NOMO-1 treated with DMSO at 0.1 percent for 48 hours (cell line): ENCODE results near the gene FKBP5.

Experiments
- DNase-seq: peaks from one replicate; lab custom pipeline; 2025; ENCODE audit not compliant: unreplicated experiment; lab: John Stamatoyannopoulos, UW

Gene FKBP5

GRCh38 chr6:35665573-35665972, 23.1 kb downstream of the FKBP5 start:
- DNase-seq: no peak

- no peak for DNase-seq
Observed at GRCh38 chr6:35664945-35665344, 23.8 kb downstream of the FKBP5 start.

GRCh38 chr6:35663447-35664235, 25.1 kb downstream of the FKBP5 start:
- DNase-seq: no peak

- DNase-seq: no peak
Observed at GRCh38 chr6:35662999-35663398, 25.7 kb downstream of the FKBP5 start.

DNA sequence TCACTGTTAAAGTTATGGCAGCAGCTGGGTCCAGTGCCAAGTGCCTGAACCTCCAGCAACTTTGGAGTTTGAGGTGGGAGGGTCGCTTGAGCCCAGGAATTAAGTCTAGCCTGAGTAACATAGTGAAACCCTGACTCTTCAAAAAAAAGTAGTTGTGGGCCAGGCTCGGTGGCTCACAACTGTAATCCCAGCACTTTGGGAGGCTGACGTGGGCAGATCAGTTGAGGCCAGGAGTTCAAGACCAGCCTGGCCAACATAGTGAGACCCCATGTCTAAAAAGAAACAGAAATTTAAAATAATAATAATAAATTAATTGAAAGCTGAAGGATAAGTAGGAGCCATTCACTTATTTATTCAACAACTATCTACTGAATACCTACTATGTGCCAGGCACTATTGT, 33.8 kb downstream of the FKBP5 start:
- no peak for DNase-seq

GRCh38 chr6:35651244-35651643, 37.5 kb downstream of the FKBP5 start:
- DNase-seq: no peak

DNA sequence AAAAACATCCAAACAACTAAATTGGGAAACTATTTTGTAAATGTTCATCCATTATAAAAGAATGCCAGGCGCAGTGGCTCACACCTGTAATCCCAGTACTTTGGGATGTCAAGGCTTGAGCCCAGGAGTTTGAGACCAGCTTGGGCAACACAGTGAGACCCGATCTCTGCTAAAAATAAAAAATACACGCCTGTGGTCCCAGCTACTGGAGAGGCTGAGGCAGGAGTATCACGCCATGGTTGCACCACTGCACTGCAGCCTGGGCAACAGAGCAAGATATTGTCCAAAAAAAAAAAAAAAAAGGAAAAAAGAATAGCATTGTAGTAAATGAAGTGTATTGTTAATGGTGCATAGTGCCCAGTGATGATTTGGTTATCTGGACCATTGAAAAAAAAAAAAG, 38.7 kb downstream of the FKBP5 start:
- no peak for DNase-seq

- no peak for DNase-seq
Observed at GRCh38 chr6:35648203-35648602, 40.5 kb downstream of the FKBP5 start.

DNA sequence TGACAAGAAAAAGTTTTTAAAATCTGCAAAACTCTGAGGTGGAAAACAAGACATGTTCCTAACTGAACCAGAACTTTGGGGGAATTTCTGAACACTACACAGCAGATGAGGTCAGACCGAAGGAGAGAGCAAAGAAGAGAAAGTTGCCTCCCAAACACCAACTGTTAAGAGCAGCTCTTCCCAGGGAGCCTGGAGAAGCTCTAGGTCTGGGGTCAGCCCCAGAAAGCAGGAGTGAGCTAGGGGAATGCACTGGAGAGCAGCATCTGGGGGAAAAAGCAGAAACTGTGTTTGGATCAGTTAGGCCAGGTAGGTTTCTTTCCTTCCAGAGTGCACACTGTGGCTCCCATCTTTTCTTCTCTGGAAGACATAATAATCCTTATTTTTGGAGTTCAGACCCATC, 41.3 kb downstream of the FKBP5 start:
- no peak for DNase-seq

DNA sequence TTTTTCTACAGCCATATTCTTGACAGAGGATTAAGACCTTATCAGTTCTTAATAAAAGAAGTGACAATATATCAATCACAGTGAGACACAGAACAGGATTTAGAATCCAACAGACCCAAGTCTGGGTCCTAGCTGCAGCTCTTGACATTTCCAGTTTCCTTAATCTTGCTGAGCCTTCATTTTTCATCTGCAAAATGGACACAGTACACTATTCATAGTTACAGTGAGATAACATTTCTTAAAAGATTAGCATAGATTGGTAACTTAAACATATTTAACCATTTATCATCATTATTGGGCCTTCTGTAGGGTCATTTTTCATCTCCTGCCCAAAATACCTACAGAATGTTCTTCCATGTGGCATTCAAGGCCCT, 45.6 kb downstream of the FKBP5 start:
- DNase-seq: no peak

GRCh38 chr6:35642471-35643161, 46.1 kb downstream of the FKBP5 start:
- DNase-seq: no peak

DNA sequence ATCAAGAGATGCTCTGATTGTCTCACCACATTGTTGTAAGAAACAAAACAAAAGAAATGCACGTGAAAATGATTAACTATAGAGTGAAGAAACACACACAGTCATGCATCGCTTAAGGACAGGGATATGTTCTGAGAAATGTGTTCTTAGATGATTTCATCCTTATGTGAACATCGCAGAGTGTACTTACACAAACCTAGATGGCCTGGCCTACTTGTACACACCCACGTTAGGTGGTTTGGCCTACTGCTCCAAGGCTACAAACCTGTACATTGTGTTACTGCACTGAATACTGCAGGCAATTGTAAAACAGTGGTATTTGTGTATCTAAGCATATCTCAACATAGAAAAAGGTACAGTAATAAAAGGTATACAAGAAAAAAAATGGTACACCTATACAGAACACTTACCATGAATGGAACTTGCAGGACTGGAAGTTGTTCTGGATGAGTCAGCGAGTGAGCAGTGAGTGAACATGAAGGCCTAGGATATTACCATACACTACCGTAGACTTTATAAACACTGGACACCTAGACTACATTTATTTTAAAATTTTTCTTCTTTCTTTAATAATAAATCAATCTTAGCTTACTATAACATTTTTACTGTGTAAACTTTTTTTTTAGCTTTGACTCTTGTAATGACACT, 48.6 kb downstream of the FKBP5 start:
- no peak for DNase-seq

DNA sequence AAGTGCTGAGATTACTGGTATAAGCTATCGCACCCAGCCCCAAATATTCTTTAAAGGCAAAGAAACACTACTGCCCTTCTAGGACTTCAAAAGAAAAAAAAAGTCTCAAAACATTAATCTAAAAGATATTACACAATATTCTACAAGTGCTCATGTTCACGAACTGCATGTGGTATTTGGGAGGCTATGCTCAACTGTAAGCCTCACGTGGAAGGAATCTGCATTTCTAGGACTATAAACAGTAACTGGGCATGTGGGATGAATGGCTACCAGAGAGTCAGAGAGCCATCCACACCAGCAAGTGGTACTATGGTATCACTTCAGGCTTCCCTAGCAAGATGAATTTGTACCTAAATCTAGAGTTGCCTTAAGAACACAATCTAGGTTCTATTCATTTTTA, 50.0 kb downstream of the FKBP5 start:
- no peak for DNase-seq

GRCh38 chr6:35637911-35638310, 50.8 kb downstream of the FKBP5 start:
- DNase-seq: no peak

GRCh38 chr6:35635601-35636597, 52.8 kb downstream of the FKBP5 start:
- no peak for DNase-seq

DNA sequence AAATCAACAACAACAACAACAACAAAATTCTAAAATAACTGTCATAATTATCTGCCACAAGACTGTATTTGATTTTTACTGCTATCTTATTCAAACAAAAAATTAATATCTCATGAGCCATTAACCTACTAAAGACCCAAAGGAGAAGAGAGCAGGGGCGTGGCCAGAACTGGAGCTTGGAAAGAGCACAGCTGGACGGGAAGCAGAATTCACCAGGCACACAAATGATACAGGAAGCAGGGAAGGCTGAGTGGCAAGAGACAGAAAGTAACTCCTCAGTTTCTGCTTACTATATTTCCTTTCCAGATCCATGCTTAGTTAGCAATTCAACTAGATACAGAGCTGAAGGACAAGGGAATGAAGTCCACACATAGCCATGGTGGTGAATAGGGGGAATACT, 54.4 kb downstream of the FKBP5 start:
- DNase-seq: no peak

GRCh38 chr6:35633579-35634089, 55.1 kb downstream of the FKBP5 start:
- DNase-seq: no peak

GRCh38 chr6:35629876-35630378, 58.8 kb downstream of the FKBP5 start:
- no peak for DNase-seq

GRCh38 chr6:35626401-35626800, 62.3 kb downstream of the FKBP5 start:
- DNase-seq: peak; percentile 29

- DNase-seq: no peak
Observed at GRCh38 chr6:35624341-35625070, 64.2 kb downstream of the FKBP5 start.
